Skeletal muscle cell (primary cell): ENCODE data around the gene MAP3K8.

ENCODE experiments used
- DNase-seq: peaks from one replicate; pipeline ENCODE4 v3.0.0-alpha.2; 2010; ENCODE audit warnings: low read depth
- H3K4me3 ChIP-seq: 2 replicates; pipeline ENCODE4 v1.5.1; 2011; ENCODE audit warnings: low read depth, mild to moderate bottlenecking, control low read depth, low read length, moderate library complexity

Gene MAP3K8

DNA sequence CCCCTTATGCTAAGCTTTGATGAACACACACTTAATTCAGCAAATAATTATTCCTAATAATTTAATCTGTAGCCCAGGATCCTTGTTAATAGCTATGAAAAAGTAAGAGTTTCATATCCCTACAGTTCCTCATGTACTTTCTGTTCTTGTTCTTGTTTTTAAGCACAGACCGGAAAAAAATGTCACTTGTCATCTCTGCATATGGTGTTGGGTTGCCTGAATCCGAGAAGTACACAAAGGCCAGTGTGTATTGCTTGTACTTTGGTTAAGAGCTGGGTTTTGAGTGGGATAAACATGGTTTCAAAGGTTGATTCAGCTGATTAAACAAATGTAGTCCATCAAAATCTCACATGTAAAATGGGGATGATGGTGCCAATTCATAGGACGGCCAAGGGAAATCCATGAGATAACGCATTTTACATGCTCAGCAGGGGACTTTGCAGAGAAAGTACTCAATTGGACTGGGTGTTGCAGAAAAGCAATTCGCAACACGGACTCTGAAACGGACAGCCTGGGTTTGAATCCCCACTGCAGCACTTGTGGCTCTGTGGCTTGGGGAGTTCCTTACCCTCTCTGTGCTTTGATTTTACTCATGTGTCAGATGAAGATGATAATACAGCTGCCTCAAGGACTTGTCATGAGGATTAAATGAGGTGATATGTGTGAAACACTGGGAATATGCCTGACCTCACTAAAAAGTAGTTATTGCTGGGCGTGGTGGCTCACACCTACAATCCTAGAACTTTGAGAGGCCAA is 71.7 kb downstream of the MAP3K8 start:
- no peak for DNase-seq
- no peak overlapping the region for H3K4me3 ChIP-seq

DNA sequence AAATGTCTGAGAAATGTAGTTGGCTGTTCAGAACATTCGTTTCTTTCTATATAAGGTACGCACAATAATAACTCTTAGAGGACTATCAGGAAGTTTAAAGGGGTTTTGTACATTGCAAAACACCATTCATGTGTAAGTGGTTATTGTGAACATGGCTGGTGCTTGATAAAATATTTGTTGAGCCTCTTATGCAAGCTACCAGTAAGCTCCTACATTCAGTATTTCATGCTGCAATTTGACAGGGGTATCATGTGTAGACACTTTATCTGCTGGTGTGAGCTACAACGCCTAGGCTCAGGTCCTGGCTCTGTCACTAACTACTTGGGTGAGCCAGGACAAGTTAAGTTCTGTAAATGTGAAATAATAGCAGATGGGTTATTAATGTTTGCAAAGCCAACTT is 75.5 kb downstream of the MAP3K8 start:
- no peak for DNase-seq
- no peak overlapping the region for H3K4me3 ChIP-seq

- peak; percentile 25 for DNase-seq
- no peak overlapping the region for H3K4me3 ChIP-seq
These were observed 76.4 kb downstream of the MAP3K8 start for GRCh38 chr10:30510184-30510931.

GRCh38 chr10:30510932-30511700 is 77.1 kb downstream of the MAP3K8 start:
- no peak for DNase-seq
- H3K4me3 ChIP-seq, result no peak overlapping the region
